GM12892 (cell line): ENCODE results near the gene SRGAP2C.
"Not testable (repeated sequence)": the region's sequence is repeated elsewhere in the genome, so short reads cannot be mapped to it uniquely, and the experiment has no call there.

Experiments used
- POLR2A ChIP-seq: IDR thresholded peaks from 2 replicates; pipeline ENCODE4 v1.6.1; 2011; ENCODE audit warnings: low read depth, low read length, control low read depth
- TAF1 ChIP-seq: IDR thresholded peaks from 2 replicates; pipeline ENCODE4 v1.6.1; 2011; ENCODE audit warnings: low read depth, mild to moderate bottlenecking, control low read depth, low read length, borderline replicate concordance

- not testable (repeated sequence) for TF ChIP-seq POLR2A, TAF1
Observed at GRCh38 chr1:121301876-121302275, 117.1 kb downstream of the SRGAP2C start.
